CD4-positive, alpha-beta T cell treated with Interleukin-17A for 4 hours (primary cell): Measurements from ENCODE around the gene VSX2.

Experiments
- DNase-seq: peaks from one replicate; pipeline ENCODE4 v3.0.0-alpha.2; 2020; ENCODE audit warnings: mixed read lengths

The VSX2 gene

GRCh38 chr14:74302634-74303569, 63.7 kb downstream of the VSX2 start, which contains the start of gene ABCD4:
Gene ABCD4, minus strand, starts transcription at chr14:74302934. Its CDS starts 22 bp downstream, at chr14:74302912.
- DNase-seq = peak; percentile 91

DNA sequence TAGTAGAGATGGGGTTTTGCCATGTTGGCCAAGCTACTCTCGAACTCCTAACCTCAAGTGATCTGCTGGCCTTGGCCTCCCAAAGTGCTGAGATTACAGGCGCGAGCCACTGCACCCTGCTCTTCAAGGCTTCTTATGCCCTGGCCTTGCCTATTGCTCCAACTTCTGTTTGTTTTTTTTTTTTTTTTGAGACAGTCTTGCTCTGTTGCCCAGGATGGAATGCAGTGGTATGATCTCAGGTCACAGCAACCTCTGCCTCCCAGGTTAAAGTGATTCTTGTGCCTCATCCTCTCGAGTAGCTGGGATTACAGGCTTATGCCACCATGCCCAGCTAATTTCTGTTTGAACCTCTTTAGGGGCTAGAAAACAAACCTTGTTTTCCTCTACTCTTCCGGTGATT, 69.4 kb downstream of the VSX2 start:
- no peak for DNase-seq

GRCh38 chr14:74309125-74310022, 70.1 kb downstream of the VSX2 start:
- DNase-seq = no peak

GRCh38 chr14:74312161-74312560, 72.9 kb downstream of the VSX2 start:
- no peak for DNase-seq
